Kidney epithelial cell (primary cell): ENCODE measurements around the gene ZNF714. TPM values are rescaled to one million over a fixed set of nuclear protein-coding genes. Genes with fewer than 3 reads are reported as not detected.
"Not testable (repeated sequence)": the region's sequence is repeated elsewhere in the genome, so short reads cannot be mapped to it uniquely, and the experiment has no call there.

Experiments used
- DNase-seq: peaks from one replicate; pipeline ENCODE4 v3.0.0-alpha.2; 2010; ENCODE audit warnings: low read depth
- H3K27me3 ChIP-seq: 2 replicates; pipeline ENCODE4 v1.6.0; 2011; ENCODE audit warnings: low read length; ENCODE audit not compliant: control insufficient read depth, insufficient read depth
- H3K36me3 ChIP-seq: 2 replicates; pipeline ENCODE4 v1.5.1; 2011; ENCODE audit warnings: low read length; ENCODE audit not compliant: control insufficient read depth, insufficient read depth
- H3K4me3 ChIP-seq: 2 replicates; pipeline ENCODE4 v1.5.1; 2011; ENCODE audit warnings: low read depth, mild to moderate bottlenecking, control low read depth, low read length
- total RNA-seq: library from RNA; depleted of rRNA; stranded (reverse); fragments of >200 nt; gene quantifications from 2 replicates; pipeline ENCODE4 v1.2.3, GENCODE V29; 2015
- TF ChIP-seq, protein P1 (sequence below): IDR thresholded peaks from 2 replicates; pipeline ENCODE4 v1.5.1; 2011; ENCODE audit warnings: mild to moderate bottlenecking, moderate library complexity, low read length, control low read depth, inconsistent platforms; ENCODE audit not compliant: insufficient read depth, poor library complexity, severe bottlenecking

ZNF714 gene
- total RNA-seq, 1 donor from 2014 or later, result 8.6 TPM

DNA sequence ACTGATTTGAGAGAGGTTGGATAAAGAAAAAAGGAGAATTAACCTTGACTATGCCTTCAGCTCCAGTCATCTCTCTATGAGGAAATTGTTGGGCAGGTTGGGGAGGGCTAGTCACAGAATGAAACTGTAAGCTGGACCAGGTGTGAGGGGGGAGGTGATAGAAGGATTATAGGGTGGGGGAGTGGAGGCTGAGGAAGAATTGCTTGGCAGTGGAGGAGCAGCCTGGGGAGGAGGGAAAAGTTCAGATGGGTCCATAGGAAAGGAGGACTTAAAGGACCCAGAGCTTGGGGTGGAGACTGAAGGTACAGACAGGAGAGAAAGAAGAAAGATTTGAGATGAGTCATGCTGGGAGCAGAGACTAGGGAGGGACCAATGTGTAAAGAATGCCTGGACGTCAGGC lies 51.6 kb downstream of the ZNF714 start:
- Histone ChIP-seq H3K4me3 (no peak overlapping the region), H3K27me3 (no peaks in the 10 kb centered on the region), H3K36me3 (no peaks in the 10 kb centered on the region)
- no peak for DNase-seq
- TF ChIP-seq, protein P1, sequence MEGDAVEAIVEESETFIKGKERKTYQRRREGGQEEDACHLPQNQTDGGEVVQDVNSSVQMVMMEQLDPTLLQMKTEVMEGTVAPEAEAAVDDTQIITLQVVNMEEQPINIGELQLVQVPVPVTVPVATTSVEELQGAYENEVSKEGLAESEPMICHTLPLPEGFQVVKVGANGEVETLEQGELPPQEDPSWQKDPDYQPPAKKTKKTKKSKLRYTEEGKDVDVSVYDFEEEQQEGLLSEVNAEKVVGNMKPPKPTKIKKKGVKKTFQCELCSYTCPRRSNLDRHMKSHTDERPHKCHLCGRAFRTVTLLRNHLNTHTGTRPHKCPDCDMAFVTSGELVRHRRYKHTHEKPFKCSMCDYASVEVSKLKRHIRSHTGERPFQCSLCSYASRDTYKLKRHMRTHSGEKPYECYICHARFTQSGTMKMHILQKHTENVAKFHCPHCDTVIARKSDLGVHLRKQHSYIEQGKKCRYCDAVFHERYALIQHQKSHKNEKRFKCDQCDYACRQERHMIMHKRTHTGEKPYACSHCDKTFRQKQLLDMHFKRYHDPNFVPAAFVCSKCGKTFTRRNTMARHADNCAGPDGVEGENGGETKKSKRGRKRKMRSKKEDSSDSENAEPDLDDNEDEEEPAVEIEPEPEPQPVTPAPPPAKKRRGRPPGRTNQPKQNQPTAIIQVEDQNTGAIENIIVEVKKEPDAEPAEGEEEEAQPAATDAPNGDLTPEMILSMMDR, result no peak

DNA sequence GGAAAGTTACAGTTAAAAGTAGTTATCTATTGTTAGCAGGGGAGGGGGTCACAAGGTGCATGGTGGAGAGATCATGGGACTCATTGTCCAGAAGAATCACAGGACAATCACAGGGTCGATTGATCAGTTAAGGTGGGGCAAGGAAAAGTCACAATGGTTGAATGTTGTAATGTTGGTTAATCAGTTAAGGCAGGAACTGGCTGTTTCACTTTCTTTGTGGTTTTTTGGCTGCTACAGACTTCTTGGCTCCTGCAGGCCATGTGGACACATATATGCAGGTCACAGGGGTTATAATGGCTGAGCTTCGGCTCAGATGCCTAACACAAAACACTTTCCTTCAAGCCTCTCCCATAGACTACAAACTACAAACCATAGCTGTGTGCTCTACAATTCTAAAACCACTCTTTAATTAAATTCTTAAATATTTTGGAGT lies 52.9 kb downstream of the ZNF714 start:
- Histone ChIP-seq H3K4me3 (no peak overlapping the region), H3K27me3 (no peaks in the 10 kb centered on the region), H3K36me3 (no peaks in the 10 kb centered on the region)
- DNase-seq, result no peak
- TF ChIP-seq, protein P1, result no peak

DNA sequence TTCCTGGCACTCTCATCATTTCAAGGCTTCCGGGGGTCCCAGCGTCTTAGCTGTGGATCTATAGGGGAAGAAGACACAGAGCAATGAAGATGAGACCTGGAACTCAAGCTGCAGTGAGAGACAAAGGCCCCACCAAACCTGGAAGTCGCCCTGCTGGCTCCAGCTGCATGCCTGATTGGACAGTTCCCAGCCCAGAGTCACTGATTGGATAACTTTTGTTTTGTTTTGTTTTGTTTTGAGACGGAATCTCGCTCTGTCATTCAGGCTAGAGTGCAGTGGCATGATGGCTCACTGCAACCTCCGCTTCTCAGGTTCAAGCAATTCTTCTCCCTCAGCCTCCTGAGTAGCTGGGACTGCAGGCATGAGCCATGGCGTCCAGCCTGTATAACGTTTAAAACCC lies 53.4 kb downstream of the ZNF714 start:
- no peaks in the 10 kb centered on the region for H3K36me3 ChIP-seq
- TF ChIP-seq, protein P1, result no peak
- no peak for DNase-seq
- no peaks in the 10 kb centered on the region for H3K27me3 ChIP-seq
- H3K4me3 ChIP-seq, result no peak overlapping the region

DNA sequence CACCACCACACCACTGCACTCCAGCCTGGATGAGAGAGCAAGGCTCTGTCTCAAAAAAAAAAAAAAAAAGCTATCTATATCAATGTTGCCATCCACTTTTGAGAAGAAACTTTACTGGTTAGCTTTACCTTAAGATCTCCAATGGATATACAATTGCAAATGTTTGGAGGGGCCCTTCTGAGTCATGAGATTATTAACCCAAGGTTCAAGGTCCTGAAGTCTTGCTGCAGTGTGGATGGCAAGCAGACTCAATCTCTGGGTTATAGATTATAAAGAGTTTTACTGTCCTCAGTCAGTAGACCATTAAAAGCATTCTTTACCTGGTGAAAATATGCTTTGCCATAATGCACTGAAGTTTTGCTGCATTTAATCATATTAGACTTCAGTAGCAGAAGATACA lies 56.1 kb downstream of the ZNF714 start:
- H3K4me3 ChIP-seq, result no peak overlapping the region
- DNase-seq, result no peak
- no peaks in the 10 kb centered on the region for H3K27me3 ChIP-seq
- TF ChIP-seq, protein P1, result no peak
- no peaks in the 10 kb centered on the region for H3K36me3 ChIP-seq

DNA sequence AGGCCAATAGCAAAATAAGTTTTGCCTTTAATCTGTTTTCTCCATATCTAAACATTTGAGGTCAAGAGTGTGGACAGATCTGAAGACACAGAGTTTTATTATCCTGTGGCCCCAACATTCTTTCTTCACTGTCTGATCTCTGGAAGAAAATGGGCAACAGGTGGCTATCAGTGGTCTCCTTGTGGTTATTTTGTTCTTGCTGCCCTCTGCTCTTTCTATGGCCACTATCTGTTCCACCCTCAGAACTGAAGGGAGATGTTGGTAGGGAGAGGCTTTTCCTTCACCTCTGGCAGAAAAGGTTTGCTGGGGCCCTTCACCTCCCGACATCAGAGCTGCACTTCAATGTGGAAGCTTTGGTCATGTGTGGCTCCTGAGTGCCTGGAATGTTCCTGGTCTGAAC lies 59.0 kb downstream of the ZNF714 start:
- not testable (repeated sequence) for H3K4me3 ChIP-seq, H3K27me3 ChIP-seq, DNase-seq, H3K36me3 ChIP-seq

DNA sequence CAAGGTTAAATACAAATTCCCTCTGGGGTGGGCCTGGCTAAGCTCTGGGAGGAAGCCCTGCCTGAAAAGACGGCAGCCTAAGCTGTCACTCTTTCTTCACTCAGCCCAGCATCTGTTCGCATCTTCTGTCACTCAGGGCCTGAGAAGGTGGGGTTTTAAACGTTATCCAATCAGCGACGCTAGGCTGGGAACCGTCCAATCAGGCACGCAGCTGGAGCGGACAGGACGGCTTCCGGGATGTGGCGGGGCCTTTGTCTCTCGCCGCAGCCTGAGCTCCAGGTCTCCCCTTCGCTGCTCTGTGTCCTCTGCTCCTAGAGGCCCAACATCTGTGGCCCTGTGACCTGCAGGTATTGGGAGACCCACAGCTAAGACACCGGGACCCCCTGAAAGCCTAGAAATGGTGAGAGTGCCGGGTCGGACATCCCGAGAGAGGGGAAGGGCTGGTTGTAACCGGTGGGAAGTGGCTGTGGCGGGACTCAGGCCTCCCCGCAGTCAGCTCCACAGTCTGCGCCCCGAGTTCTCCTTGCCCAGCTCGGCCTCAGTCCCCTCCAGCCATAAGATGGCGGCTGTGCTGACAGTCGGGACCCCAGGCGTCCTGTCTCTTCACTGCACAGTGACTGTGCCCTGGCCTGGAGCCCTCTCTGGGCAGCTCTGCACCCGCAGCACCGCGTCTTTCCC lies 59.9 kb downstream of the ZNF714 start, which contains the start of gene ZNF431:
ZNF431 (plus strand) TSS at position 254 of the 678 bp plus-strand sequence; CDS start at position 398, 144 bp downstream.
- DNase-seq, result peak; percentile 85
- Histone ChIP-seq H3K4me3 (peak within 1 kb of the TSS; percentile 84), H3K36me3 (no peaks in the 10 kb centered on the region), H3K27me3 (no peaks in the 10 kb centered on the region)
- TF ChIP-seq, protein P1, result no peak
